ENCODE measurements around the gene TNNC1. TPM values are rescaled to one million over a fixed set of nuclear protein-coding genes. Genes with fewer than 3 reads are reported as not detected.

Gene TNNC1
- polyA plus RNA-seq, 3 donors = not detected

GRCh38 chr3:52447512-52448355 lies 6.1 kb downstream of the TNNC1 start:
- WGBS (ENCODE audit: insufficient coverage) = 84% methylated on average over 10 of the region's 12 CpGs
- no peak overlapping the region for H3K9ac ChIP-seq (ENCODE audit: insufficient read depth, low read length, poor library complexity, severe bottlenecking)
- no peaks in the 10 kb centered on the region for H3K79me2 ChIP-seq (ENCODE audit: insufficient read depth, low read length)
- H3K4me3 ChIP-seq (replicated peaks in 1 of 3; ENCODE audit: low read depth in 2 of 3, low read length in 3 of 3) = no peak overlapping the region
- H3K4me3 Mint-ChIP-seq = no peak overlapping the region
- H3K27ac Mint-ChIP-seq = peak overlapping the region in 2 of 7 donors; percentile 51 to 54
- H3K27me3 Mint-ChIP-seq (ENCODE audit: low read depth in 3 of 3) = peaks cover 2 to 9% (median 7%) of the 10 kb centered on the region in 3 donors
- DNase-seq = no peak
- no peaks in the 10 kb centered on the region for H4K20me1 ChIP-seq (ENCODE audit: insufficient read depth, low read length)
- H3K36me3 Mint-ChIP-seq = no peaks in the 10 kb centered on the region
- no peak overlapping the region for H3K27ac ChIP-seq (ENCODE audit: low read depth in 1 of 2, low read length in 2 of 2)
- H3K27me3 ChIP-seq (ENCODE audit: control insufficient read depth in 2 of 2, insufficient read depth in 2 of 2, low read length in 2 of 2) = no peaks in the 10 kb centered on the region
- peaks cover 6% of the 10 kb centered on the region for H3K4me1 Mint-ChIP-seq
- intact Hi-C loops (cut with micrococcal nuclease) = loop anchor here in 1 of 2 donors (1.0 kb wide), 1 partner anchor 19 kb away; no protein-coding TSS in a partner anchor
- TF ChIP-seq, protein P1, sequence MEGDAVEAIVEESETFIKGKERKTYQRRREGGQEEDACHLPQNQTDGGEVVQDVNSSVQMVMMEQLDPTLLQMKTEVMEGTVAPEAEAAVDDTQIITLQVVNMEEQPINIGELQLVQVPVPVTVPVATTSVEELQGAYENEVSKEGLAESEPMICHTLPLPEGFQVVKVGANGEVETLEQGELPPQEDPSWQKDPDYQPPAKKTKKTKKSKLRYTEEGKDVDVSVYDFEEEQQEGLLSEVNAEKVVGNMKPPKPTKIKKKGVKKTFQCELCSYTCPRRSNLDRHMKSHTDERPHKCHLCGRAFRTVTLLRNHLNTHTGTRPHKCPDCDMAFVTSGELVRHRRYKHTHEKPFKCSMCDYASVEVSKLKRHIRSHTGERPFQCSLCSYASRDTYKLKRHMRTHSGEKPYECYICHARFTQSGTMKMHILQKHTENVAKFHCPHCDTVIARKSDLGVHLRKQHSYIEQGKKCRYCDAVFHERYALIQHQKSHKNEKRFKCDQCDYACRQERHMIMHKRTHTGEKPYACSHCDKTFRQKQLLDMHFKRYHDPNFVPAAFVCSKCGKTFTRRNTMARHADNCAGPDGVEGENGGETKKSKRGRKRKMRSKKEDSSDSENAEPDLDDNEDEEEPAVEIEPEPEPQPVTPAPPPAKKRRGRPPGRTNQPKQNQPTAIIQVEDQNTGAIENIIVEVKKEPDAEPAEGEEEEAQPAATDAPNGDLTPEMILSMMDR (IDR thresholded peaks at IDR 0.05) = no peak
- H3K9me3 ChIP-seq (replicated peaks in 1 of 2; ENCODE audit: control insufficient read depth in 1 of 2, insufficient read depth in 1 of 2, low read length in 2 of 2) = no peaks in the 10 kb centered on the region
- H3K9me3 Mint-ChIP-seq = peaks cover 0 to 9% (median 3%) of the 10 kb centered on the region in 7 donors
- peaks cover 5 to 11% of the 10 kb centered on the region in 2 donors for H3K4me1 ChIP-seq (ENCODE audit: control insufficient read depth in 1 of 2, insufficient read depth in 2 of 2, low read length in 2 of 2)
- no peaks in the 10 kb centered on the region for H3K36me3 ChIP-seq (replicated peaks in 1 of 2; ENCODE audit: control insufficient read depth in 1 of 2, insufficient read depth in 2 of 2, low read length in 2 of 2)
- H2AFZ ChIP-seq (ENCODE audit: insufficient read depth, low read depth, low read length, poor library complexity, severe bottlenecking) = no peak overlapping the region
- H3K4me2 ChIP-seq (replicated peaks; ENCODE audit: extremely low read depth, low read length, poor library complexity, severe bottlenecking) = no peak overlapping the region

GRCh38 chr3:52446631-52447511 lies 7.0 kb downstream of the TNNC1 start:
- H3K4me1 Mint-ChIP-seq = peaks cover 6% of the 10 kb centered on the region
- peaks cover 2 to 9% (median 7%) of the 10 kb centered on the region in 3 donors for H3K27me3 Mint-ChIP-seq (ENCODE audit: low read depth in 3 of 3)
- 42% methylated on average over 8 of the region's 13 CpGs for WGBS (ENCODE audit: insufficient coverage)
- peaks cover 5 to 11% of the 10 kb centered on the region in 2 donors for H3K4me1 ChIP-seq (ENCODE audit: control insufficient read depth in 1 of 2, insufficient read depth in 2 of 2, low read length in 2 of 2)
- peaks cover 0 to 9% (median 3%) of the 10 kb centered on the region in 7 donors for H3K9me3 Mint-ChIP-seq
- no peaks in the 10 kb centered on the region for H4K20me1 ChIP-seq (ENCODE audit: insufficient read depth, low read length)
- H3K4me2 ChIP-seq (replicated peaks; ENCODE audit: extremely low read depth, low read length, poor library complexity, severe bottlenecking) = no peak overlapping the region
- no peak overlapping the region for H3K27ac ChIP-seq (ENCODE audit: low read depth in 1 of 2, low read length in 2 of 2)
- H3K4me3 Mint-ChIP-seq = peak overlapping the region in 1 of 2 donors; percentile 46
- no peaks in the 10 kb centered on the region for H3K79me2 ChIP-seq (ENCODE audit: insufficient read depth, low read length)
- no peaks in the 10 kb centered on the region for H3K36me3 Mint-ChIP-seq
- no peaks in the 10 kb centered on the region for H3K27me3 ChIP-seq (ENCODE audit: control insufficient read depth in 2 of 2, insufficient read depth in 2 of 2, low read length in 2 of 2)
- H3K27ac Mint-ChIP-seq = no peak overlapping the region
- no peak overlapping the region for H3K4me3 ChIP-seq (replicated peaks in 1 of 3; ENCODE audit: low read depth in 2 of 3, low read length in 3 of 3)
- H3K36me3 ChIP-seq (replicated peaks in 1 of 2; ENCODE audit: control insufficient read depth in 1 of 2, insufficient read depth in 2 of 2, low read length in 2 of 2) = no peaks in the 10 kb centered on the region
- peak; percentile 49 to 62 (median 62) for DNase-seq
- no peak overlapping the region for H3K9ac ChIP-seq (ENCODE audit: insufficient read depth, low read length, poor library complexity, severe bottlenecking)
- no peak overlapping the region for H2AFZ ChIP-seq (ENCODE audit: insufficient read depth, low read depth, low read length, poor library complexity, severe bottlenecking)
- intact Hi-C loops (cut with micrococcal nuclease) = loop anchor here in 1 of 2 donors (1.0 kb wide), 1 partner anchor 19 kb away; no protein-coding TSS in a partner anchor
- TF ChIP-seq, protein P1 (IDR thresholded peaks at IDR 0.05) = peak; percentile 100
- no peaks in the 10 kb centered on the region for H3K9me3 ChIP-seq (replicated peaks in 1 of 2; ENCODE audit: control insufficient read depth in 1 of 2, insufficient read depth in 1 of 2, low read length in 2 of 2)
